LNCAP (cell line): ENCODE data around the gene ARHGEF38.

ENCODE experiments used
- CTCF ChIP-seq: fragments of 450-650 bp; IDR thresholded peaks from 2 replicates; pipeline ENCODE4 v1.5.1; 2017; ENCODE audit warnings: mild to moderate bottlenecking

Gene ARHGEF38

GRCh38 chr4:105679186-105679585 is 126.8 kb downstream of the ARHGEF38 start:
- TF ChIP-seq CTCF: no peak

- no peak for TF ChIP-seq CTCF
These were observed 130.6 kb downstream of the ARHGEF38 start for GRCh38 chr4:105683038-105683437.

GRCh38 chr4:105686571-105686970 is 134.2 kb downstream of the ARHGEF38 start:
- TF ChIP-seq CTCF: no peak

- no peak for TF ChIP-seq CTCF
These were observed 146.2 kb downstream of the ARHGEF38 start for GRCh38 chr4:105698607-105699006.

- TF ChIP-seq CTCF: no peak
These were observed 155.4 kb downstream of the ARHGEF38 start for GRCh38 chr4:105707782-105708180.

- no peak for TF ChIP-seq CTCF
These were observed 156.0 kb downstream of the ARHGEF38 start, which contains the start of the genes GSTCD and INTS12 for GRCh38 chr4:105708181-105709080. GSTCD (plus strand) TSS chr4:105708784; CDS start chr4:105717614, 8,830 bp downstream. INTS12 (minus strand) TSS chr4:105708689; CDS start chr4:105700005, 8,684 bp downstream.

- TF ChIP-seq CTCF: no peak
These were observed 156.6 kb downstream of the ARHGEF38 start for GRCh38 chr4:105709081-105709450.
